K562 (cell line): ENCODE results near the gene PADI1. TPM values are rescaled to one million over a fixed set of nuclear protein-coding genes. Genes with fewer than 3 reads are reported as not detected.

Experiments used
- AFF4 ChIP-seq: sonication (generic); formaldehyde crosslinking; IDR thresholded peaks from 2 replicates; pipeline ENCODE4 v1.8.0; 2023; ENCODE audit warnings: mild to moderate bottlenecking, missing genetic modification reagents
- BACH1 ChIP-seq: fragments of 200-800 bp; sonication (Bioruptor generic); IDR thresholded peaks from 2 replicates; pipeline ENCODE4 v1.6.1; 2016; ENCODE audit warnings: missing genetic modification characterization, missing compliant biosample characterization
- FOSL1 ChIP-seq: fragments of 200-800 bp; sonication (Bioruptor generic); conservative IDR thresholded peaks from 2 replicates; pipeline ENCODE4 v1.6.1; 2016; ENCODE audit warnings: missing genetic modification characterization, missing compliant biosample characterization
- TCF15 ChIP-seq: fragments of 250-450 bp; sonication (Bioruptor Pico); IDR thresholded peaks from 2 replicates; pipeline ENCODE4 v1.8.0; 2022; ENCODE audit warnings: moderate library complexity, mild to moderate bottlenecking, inconsistent platforms
- THAP12 ChIP-seq: fragments of 250-450 bp; sonication (Bioruptor Pico); IDR thresholded peaks from 2 replicates; pipeline ENCODE4 v1.9.0; 2021; ENCODE audit warnings: mild to moderate bottlenecking, inconsistent platforms
- UBTF ChIP-seq, 2 experiments: IDR thresholded peaks; 2 replicates each; pipeline ENCODE4 v1.6.1; 2012; ENCODE audit warnings: improper control_type of control experiment in 2 of 2, low read depth in 2 of 2, low read length in 2 of 2, borderline replicate concordance in 1 of 2
- ZNF23 ChIP-seq: fragments of 250-450 bp; sonication (Bioruptor Pico); IDR thresholded peaks from 2 replicates; pipeline ENCODE4 v1.4.0; 2020; ENCODE audit warnings: mild to moderate bottlenecking
- ZNF584 ChIP-seq: fragments of 200-800 bp; sonication (Bioruptor generic); IDR thresholded peaks from 2 replicates; pipeline ENCODE4 v1.6.1; 2016; ENCODE audit warnings: low read depth, mild to moderate bottlenecking, missing genetic modification characterization, missing compliant biosample characterization
- polyA plus RNA-seq, 8 experiments: library from polyadenylated mRNA; depleted of rRNA in 4 of 8; stranded (reverse) in 5 of 8; unstranded in 3 of 8; fragments of >200 nt; fragmentation: Nextera tagmentation in 2 of 8; fragmentation: Illumina TruSeq in 1 of 8; extraction: Ambion mirVana in 2 of 8; extraction: Trizol in 1 of 8; gene quantifications; 2 replicates each; pipeline versions ENCODE4 v1.2.1 to v1.2.3, GENCODE V29; 2011 to 2014; ENCODE audit warnings: inconsistent platforms in 1 of 8, missing spikeins in 1 of 8
- total RNA-seq, 7 experiments: library from RNA; depleted of rRNA in 6 of 7; stranded (reverse); fragments of >200 nt in 6 of 7; fragmentation: Illumina TruSeq in 2 of 7; extraction: Trizol in 2 of 7; gene quantifications; 2 replicates each; pipeline versions ENCODE4 v1.2.1 to v1.2.3, GENCODE V29; 2011 to 2021; ENCODE audit warnings: low replicate concordance in 1 of 7

PADI1 gene
- total and polyA plus RNA-seq, 9 of the 15 experiments (the other 6 are each of a cell fraction or from before 2014, with no cell fraction given), result not detected

- TF ChIP-seq THAP12 (CRISPR knock-in tag), result no peak
- TF ChIP-seq FOSL1, result no peak
- TF ChIP-seq TCF15 (CRISPR knock-in tag), result no peak
- TF ChIP-seq UBTF (IDR thresholded peaks at IDR 0.05; ENCODE audit: borderline replicate concordance in 1 of 2, low read depth in 2 of 2, low read length in 2 of 2), result no peak
- no peak for TF ChIP-seq ZNF584
- no peak for TF ChIP-seq BACH1
- TF ChIP-seq AFF4 (CRISPR knock-in tag), result no peak
- no peak for TF ChIP-seq ZNF23
These were observed 15.4 kb downstream of the PADI1 start (continued) for GRCh38 chr1:17220287-17220686.
